NCI-H128 (cell line): Measurements from ENCODE around the gene MALAT1.

ENCODE experiments used
- DNase-seq: peaks from one replicate; lab custom pipeline; 2025; ENCODE audit not compliant: unreplicated experiment; lab: John Stamatoyannopoulos, UW

MALAT1 gene

DNA sequence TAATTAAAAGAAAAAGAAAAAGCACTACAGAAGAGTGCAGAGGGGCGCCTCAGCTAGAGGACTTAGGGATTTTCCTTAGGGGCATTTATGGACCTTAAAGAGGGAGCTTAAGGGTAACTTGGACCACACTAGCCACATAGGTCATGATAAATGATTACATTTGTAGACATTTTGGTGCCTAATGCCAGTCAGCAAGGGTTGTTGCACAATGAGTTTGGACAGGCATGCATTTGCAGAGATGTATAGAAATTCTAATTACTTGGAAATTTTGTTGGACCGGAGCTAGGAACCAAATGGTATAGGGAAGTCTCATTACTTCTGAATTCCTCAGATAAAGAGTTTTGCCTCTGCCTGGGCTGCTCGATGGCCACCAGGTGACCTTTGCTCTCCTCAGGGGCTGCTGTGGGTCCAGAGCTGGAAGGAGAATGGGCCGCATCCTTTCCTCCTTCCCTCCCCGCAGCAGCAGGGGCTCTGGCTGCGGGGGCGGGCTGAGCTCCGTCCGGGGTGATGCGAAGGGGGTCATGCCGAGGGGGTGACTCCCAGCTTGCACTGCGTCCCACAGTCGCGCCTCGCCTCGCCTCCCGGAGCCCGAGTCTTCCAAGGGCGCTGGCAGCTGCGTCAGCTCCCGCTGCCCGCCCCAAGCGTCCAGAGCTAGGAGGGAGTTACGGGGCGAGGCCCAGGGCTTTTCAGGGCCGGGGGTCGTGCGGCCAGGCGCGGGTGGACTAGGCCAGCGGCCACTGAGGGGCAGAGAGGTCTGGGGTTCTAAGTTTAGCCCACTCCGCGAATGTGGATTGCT, 20.3 kb upstream of the MALAT1 start:
- no peak for DNase-seq

DNA sequence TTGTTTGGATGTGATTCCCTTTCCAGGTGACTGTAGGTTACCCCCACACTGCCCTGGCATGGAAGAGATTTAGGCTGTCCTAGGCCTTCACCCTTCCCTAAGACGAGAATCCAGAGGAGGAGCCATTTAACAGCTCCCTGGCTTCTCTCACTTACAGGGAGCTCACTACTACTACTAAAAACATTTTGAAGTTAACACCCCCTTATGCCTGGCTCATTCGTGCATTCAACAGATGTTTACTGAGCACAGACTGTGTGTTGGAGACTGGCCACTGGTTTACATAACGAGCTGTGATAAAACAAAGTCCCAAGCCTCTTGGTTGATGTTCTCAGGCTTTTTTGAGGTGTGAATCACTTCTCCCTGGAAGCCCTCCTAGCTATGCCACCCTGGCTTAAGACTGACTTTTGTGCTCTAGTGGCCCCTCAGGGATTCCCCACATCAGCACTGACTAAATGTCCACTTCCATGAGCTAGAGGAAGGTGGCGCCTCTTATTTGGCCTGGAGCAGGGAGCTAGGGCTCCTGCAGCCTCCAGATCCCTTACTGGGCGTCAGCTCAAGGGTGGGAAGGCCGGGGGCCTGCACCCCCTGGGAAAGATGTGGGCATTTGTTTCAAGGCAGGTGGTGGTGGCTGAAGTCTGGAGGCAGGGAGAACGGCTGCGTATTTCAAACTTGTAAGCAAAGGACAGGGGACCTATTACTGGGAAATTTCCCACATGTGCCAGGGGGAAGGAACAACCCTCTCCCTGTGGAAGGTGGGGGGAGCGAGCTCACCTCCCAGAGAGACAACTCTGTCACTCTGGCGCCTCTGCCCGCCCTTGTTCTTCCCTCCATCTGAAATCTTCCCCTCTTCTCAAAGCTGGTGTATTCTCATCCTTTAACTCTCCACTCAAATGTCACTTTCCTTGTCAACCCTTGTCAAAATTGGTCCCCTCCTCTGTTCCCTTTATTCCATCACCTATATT, 19.4 kb upstream of the MALAT1 start:
- DNase-seq = no peak

DNA sequence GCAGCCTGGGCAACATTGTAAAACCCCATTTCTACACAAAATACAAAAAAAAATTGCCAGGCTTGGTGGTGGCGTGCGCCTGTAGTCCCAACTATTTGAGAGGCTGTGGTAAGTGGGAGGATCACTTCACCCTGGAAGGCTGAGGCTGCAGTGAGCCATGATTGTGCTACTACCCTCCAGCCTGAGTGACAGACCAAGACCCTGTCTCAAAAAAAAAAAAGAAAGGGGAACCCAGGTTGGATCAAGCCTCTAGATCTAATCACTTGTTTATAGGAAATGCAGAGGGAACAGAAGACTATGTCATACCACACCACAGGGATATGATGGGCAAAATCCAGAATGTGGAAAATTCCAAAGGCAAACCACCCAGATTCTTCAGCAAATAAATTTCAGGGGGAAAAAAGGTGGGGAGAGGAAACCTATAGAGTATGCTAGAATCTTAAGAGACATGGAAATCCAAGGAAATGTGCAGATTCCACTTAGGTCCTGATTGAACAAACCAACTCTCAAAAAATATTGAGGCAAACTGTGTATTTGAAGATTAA, 16.5 kb upstream of the MALAT1 start:
- DNase-seq = no peak

DNA sequence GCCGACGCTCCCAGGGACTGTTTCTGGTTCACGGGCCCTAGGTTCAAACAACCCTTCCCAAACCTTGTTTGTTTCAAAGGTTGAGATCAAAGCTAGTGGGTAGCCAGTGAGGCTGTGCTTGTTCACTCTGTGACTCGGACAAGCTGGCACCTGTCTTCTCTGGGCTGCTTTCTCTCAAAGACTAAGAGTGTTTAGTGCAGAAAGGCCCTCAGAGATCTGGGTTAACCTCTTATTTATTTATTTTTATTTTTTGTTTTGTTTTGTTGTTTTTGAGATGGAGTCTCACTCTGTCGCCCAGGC, 13.0 kb upstream of the MALAT1 start:
- DNase-seq = no peak

DNA sequence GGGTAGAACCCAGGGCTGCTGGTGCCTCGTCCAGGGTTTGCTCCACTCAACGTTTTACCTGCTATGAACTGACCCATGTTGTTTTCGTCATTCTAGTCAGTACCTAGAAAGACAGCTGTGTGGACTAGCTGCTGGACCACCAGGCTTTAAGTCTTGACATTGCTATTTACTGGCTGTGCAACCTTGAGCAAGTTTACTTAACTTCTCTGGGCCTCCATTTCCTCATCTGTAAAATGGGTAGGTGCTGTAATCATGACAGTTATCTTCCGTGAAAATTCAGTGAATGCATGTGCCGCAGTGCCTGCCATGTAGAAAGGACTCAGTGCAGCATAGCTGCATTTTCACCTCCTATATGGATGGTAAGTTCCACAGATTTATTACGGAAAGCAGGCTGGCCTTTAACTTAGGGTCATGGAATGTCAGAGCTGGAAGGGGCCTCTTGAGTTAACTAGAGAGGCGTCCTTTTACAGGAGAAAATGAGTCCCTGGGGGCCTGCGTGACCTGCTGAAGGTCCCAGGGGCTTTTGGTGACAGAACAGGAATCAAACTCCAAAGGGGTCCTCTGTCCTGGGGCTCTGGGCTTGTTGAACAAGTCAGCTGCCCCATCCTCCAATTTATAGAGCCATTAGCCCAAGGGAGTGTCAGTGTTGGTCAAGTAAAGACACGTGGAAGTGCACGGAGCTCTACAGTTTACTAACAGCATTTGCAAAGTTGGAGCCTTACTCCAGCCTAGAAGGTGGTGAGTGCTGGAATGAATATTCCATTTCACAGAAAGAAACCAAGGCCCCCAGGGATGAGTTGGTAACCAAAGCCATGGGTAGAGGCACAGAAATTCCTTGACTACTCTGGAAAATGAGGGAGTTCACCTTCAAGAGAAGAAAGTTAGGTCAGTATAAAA, 12.0 kb upstream of the MALAT1 start:
- DNase-seq = no peak

DNA sequence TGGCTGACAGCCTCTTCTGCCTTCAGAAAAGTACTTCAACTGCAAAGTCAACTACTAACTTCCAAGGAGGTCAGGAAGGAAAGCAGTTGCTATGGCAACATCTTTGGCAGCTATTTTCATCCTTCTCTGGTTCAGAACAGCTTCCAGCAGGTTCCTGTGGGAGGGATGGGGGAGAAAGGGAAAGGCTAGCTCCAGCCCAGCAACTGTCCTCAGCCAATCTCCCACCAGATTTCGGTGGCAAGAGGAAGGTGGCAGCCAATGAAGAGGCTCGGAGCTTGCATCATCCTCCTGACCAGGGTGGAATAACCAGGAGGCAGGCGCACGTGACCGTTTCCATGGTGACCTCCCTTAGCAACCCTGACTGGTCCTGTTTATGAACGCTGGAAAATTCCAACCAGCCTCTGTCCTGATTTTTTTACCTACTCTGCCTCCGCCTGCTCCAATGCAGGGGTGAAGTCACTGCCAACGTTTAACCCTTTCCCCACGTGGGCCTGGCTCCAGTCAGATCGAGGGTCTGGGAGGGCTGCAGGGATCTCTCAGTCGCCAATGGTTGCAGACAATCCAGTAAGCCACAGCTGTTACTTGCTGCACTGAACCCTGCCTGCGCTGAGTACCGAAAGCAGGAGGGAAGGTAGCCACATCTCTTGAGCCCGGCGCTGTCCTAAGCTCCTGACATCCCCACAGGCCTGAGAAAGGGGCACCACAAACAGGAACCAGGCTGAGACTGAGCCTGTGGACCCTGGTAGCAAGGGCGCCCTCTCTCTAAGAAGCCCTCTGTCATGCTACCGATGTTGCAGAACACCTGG, 11.2 kb upstream of the MALAT1 start:
- DNase-seq = peak; percentile 96

DNA sequence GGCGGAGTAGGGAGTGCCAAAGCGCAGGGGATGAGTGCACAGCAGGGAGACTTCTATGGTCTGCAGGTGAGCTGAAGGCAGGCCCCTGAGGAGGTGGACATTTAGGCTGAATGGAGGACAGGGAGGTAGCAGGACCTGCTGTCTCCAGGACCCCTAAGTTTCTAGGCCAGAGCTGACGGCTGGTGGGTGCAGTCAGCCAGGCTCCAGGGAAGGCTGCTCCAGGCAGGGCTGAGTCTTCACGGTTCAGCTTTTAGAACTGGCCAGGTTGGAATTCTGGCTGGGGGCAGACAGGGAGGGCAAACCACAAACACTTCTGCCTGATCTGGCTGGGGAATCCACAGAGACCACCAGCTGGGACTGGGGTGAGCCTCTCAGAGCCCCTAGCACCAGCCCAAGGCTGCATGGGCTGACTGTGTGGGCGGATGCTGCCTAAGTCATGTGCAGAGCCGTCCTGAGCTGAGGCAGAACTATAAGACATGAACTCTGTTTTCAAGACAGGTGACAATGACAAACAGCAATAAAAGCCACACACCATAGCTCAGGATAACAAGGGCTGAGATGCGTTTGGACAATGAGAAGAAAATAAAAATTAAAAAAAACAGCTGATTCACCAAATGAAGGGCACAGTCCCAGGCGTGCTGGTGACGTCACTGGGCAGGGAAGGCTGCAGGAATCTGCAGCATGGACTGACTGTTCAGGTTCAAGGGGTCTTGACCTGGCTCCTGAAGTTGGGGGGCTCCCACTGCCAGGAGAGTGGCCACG, 10.4 kb upstream of the MALAT1 start:
- no peak for DNase-seq

DNA sequence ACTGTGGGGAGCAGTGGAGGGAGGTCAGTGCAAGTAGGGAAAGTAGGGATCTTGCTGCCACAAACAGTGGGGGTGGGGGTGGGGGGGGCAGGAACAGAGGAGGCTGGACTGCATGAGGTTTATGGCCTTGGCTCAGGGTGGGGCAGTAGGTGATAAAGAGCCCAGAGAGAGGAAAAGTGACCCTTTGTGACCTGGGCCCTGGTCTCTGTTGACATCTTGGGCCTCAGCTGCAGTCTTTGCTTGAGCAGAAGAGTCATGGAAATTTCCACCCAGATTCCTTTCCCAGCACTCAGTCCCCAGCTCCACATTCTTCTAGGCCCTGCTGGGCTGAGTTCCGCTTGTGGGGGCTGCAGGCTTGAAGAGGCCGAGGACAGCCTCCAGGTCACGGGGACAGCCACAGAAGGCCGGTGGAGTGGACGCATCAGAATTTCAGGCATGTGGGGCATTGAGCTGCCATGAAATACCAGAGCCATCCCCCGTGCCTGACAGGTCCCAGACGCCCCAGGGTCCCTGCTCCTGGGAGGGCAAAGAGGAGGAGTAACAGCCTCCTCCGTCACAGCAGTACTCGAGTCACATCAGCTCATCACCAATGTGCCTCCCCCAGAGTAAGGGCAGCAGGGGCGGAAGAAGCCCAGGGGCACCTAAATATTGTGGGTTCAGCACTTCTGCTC, 9.7 kb upstream of the MALAT1 start:
- no peak for DNase-seq

DNA sequence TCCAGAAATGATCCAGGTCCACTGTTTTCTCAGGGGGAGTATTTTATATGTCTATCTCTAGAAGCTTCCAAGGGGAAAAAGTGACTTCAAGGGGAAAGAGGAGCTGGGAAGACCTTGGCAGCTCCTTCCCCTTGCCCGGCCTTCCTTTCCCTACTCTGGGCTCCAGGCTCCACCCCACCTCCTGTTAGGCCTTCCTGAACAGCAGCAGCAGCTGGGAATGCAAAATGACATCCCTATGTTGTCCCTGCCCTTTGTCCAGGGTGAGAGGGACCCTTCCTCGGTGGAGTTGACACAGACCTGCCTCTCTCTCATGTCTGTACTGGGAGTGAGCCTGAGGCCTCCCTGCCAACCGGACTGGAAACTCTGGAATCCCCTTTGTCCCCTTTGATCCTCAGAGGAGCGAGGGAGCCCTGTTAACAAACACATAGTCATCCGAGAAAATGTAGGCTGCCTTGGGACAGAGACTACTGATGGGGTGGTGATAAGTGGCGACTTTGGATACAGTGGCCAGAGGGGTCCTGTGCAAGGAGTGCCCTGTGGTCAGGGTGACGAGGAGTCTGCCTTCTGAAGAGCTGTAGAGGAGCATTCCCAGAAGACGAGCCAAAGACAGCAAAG, 9.0 kb upstream of the MALAT1 start:
- DNase-seq = no peak

DNA sequence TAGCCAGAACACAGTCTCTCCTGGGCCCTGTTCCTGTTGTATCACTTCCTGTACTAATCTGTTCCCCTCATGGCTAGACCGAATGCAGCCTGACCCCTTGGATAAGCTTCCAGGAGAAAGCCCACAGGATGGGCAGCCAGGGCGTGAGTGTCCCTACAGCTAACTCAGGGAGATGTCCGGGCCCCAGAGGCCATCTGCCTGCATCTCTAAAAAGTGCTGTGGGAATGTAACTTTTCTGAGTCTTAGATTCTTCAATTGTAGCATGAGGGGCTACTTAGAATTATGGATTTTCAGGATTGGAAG, 7.7 kb upstream of the MALAT1 start:
- no peak for DNase-seq

DNA sequence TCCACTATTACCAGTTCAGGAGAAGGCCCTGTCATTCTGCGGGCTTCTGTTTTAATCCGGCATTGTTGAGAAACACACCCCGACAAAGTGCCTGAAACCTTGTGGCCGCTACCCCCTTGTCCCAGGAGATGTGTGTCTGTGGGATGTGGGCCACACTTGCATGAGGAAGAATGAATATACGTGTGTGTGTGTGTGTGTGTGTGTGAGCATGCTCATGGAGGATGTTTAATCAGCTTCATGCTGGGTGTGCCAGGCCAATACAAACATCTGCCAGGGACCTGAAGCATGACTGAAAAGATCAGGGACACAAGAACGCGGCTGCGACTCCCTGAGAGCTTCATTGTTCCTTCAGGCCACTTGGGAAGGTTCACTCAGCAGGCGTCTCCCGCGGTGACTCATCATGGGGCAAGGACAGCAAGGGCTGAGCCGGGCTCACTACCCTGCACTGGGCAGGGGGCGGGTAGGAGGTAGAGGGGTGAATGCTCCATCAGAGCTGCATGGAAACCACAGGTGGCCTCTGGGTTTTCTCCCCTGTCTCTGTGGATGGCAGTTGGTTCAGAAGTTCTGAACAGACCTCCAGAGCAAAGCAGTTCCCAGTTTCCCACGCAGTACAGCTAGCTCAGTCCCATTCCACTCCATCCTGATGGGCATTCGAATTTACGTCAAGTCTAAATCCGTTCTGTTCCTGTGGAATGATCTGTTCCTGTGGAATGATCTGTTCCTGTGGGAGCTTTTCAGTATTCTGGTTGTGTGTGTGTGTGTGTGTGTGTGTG, 7.0 kb upstream of the MALAT1 start:
- DNase-seq = peak; percentile 47

DNA sequence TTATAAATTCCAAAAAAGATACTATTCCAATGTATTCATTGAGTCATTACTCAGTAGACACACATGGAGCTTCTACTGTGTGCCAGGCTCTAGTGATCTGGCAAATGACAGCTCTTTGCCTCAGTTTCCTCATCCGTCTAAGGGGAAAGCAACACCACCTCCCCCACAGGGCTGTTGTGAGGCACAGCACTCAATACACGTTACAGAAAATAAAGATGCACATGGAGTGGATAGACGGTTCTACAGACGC, 6.5 kb upstream of the MALAT1 start:
- DNase-seq = no peak

DNA sequence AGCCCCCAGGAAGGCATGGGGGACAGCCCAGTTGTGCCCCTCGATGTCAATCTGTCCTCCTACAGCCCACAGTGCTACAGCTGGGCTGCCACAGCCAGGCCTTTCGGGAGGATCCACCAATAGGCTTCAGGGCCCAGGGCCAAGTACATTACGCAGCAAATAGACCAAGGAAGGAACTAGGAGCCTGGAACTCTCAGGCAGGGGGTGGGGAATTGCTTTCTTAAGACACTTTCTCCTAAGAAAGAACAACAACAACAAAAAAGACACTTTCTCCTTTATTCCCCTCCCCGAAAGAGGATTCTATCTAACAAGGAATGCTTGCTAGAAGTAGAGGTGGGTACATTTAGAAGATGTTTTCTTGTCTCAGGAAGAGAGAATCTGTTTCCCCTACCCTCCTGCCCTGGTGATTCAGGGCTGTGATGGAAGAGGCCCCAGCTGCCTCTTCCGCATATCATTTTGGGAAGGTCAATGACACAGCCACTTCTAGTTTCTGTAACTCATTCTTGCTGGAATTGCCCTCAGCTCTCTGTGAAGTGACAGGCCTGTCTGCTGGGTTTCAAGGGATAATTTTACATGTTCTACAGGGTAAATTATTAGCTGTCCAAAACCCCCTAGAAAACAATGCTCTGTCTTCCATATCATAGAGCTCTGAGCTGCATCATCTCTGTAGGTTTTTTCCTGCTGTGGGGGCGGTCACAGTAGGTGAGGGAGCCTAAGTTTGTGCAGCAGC, 6.0 kb upstream of the MALAT1 start:
- DNase-seq = no peak

DNA sequence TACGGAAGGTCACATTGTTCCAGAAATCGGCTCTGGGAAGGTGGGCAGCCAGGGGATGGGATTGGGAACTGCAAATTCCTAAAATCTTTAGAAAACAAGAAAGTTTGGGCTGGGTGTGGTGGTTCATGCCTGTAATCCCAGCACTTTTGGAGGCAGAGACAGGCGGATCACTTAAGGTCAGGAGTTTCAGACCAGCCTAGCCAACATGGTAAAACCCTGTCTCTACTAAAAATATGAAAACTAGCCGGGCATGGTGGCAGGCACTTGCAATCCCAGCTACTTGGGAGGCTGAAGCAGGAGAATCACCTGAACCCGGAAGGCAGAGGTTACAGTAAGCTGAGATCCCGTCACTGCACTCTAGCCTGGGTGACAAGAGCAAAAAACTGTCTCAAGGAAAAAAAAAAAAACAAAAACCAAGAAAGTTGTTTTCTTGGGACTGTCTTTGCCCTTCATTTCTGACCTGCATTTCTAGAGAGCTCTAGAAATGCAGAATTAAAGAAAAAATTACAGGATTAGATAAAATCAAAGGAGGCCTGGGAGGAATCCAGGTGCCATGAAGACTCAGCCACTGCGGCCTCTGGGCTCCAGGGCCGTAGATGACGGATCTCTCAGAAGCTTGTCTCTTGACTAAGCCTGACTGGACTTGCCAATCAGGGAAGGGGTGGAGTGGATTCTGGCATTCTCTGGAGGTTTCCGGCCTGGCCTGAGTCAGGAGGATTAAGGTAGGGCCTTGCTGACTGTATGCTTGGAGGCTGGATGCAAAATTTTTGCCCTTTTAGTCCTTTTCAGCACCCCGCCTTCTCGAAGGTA, 5.3 kb upstream of the MALAT1 start:
- DNase-seq = no peak

DNA sequence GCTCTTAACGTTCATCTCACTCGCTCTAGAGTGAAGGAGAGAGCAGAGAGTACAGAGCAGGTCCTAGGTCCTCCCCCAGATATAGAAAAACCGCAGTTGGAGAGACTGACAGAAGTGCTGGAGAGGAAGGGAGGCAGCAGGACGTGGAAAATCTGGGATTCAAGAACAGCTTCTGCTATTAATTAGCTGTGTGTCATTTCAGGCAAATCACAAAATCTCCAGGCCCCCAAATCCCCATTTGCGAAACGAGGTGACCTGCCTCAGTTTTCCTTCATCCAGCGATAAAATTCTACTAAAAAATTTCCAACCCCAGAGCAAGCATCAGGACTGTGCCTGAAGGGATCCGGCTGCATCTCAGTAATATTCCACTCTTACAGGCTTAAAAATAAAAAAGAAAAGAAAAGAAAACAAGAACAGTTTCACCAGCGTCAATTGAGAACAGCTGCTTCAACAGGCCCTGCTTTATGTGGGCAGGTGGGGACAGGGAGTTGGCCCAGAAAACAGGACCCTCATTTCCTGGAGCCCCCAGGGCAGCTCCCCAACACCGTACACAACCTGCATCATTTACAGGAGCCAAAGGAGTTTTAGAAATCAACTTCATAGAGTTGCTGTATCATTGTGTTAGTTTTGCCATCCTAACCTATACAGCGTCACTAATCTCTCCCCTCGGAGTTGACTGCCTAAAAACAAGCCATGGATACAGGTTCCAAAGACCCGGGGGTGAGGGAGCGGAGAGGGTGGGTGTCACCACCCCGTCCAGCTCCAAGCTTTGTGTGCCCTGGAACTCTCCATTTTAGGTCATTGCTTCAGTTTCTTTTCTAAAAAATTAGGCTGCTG, 2.3 kb upstream of the MALAT1 start:
- no peak for DNase-seq
